Measurements from ENCODE around the gene MC4R.

The MC4R gene

GRCh38 chr18:60322591-60322990, 50.0 kb downstream of the MC4R start:
- no peak for DNase-seq
